HG02970 (cell line): ENCODE measurements around the gene MUC5AC.
"Not testable (repeated sequence)": the region's sequence is repeated elsewhere in the genome, so short reads cannot be mapped to it uniquely, and the experiment has no call there.

Experiments
- ATAC-seq: cut with Tn5 transposase; IDR thresholded peaks from one replicate; pipeline ENCODE4 v1.9.1; 2021; ENCODE audit warnings: mild to moderate bottlenecking, moderate library complexity, moderate number of reproducible peaks; ENCODE audit not compliant: unreplicated experiment, low FRiP score

Gene MUC5AC

GRCh38 chr11:1140642-1141490 lies 16.9 kb upstream of the MUC5AC start:
- ATAC-seq: no peak

GRCh38 chr11:1146365-1146764 lies 11.4 kb upstream of the MUC5AC start:
- no peak for ATAC-seq

GRCh38 chr11:1147792-1148191 lies 10.0 kb upstream of the MUC5AC start:
- ATAC-seq: no peak

GRCh38 chr11:1148752-1149180 lies 9.0 kb upstream of the MUC5AC start:
- no peak for ATAC-seq

- no peak for ATAC-seq
Observed at GRCh38 chr11:1149545-1149944, 8.2 kb upstream of the MUC5AC start.

GRCh38 chr11:1150116-1150515 lies 7.6 kb upstream of the MUC5AC start:
- ATAC-seq: no peak

- ATAC-seq: no peak
Observed at GRCh38 chr11:1150769-1151365, 6.9 kb upstream of the MUC5AC start.

- no peak for ATAC-seq
Observed at GRCh38 chr11:1151366-1152315, 6.1 kb upstream of the MUC5AC start.

- no peak for ATAC-seq
Observed at GRCh38 chr11:1152316-1153104, 5.2 kb upstream of the MUC5AC start.

GRCh38 chr11:1153105-1153950 lies 4.4 kb upstream of the MUC5AC start:
- no peak for ATAC-seq

GRCh38 chr11:1153951-1154493 lies 3.7 kb upstream of the MUC5AC start:
- no peak for ATAC-seq

GRCh38 chr11:1154656-1155055 lies 3.1 kb upstream of the MUC5AC start:
- not testable (repeated sequence) for ATAC-seq

GRCh38 chr11:1155274-1155693 lies 2.5 kb upstream of the MUC5AC start:
- ATAC-seq: no peak

- ATAC-seq: no peak
Observed at GRCh38 chr11:1156506-1157340, 1.0 kb upstream of the MUC5AC start.

- no peak for ATAC-seq
Observed at GRCh38 chr11:1157341-1157644, 460 bp upstream of the MUC5AC start.

GRCh38 chr11:1158681-1159487 lies 1.1 kb downstream of the MUC5AC start:
- ATAC-seq: no peak

GRCh38 chr11:1159488-1160220 lies 1.9 kb downstream of the MUC5AC start:
- not testable (repeated sequence) for ATAC-seq
